Activated T-cell treated with anti-CD3 and anti-CD28 coated beads for 1 hour (primary cell): ENCODE measurements around the gene MYMX.
A peak's percentile ranks its signal among the peaks of the same experiment; 100 is the strongest.
"Not testable (repeated sequence)": the region's sequence is repeated elsewhere in the genome, so short reads cannot be mapped to it uniquely, and the experiment has no call there.

Experiments
- DNase-seq: peaks from one replicate; pipeline ENCODE4 v3.0.0-alpha.2; 2020; ENCODE audit warnings: low read depth

Gene MYMX

DNA sequence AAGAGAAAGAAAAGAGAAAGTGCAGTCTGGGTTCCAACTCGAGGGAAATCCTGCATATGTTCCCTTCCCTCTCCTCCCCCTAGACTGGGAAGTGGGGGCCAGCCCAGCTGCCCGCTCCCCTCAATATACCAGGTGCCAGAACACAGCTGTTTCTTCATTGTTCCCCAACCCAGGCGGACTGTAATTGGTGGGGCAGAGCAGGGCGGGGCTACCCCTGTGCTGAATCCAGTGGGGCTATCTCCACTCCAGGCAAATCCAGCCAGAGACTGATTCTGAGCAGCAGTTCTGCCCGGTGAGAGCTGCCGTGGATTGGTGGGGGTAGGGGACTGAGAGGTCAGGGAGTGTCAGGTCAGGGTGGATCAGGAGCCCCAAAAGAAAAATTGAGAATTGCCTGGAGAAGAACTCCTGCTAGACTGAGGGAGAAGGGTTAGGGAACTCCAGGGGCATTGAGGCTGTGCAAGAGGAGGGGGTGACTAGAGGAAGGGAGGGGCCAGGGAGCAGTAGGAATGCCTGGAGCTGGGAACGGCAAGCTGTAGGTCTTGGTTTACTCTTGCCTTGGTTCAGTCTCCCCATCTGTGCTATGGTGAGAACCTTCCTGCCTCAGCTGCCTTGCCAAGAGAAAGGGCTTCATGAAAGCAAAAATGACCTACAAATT, at the start of gene MYMX:
MYMX (plus strand) TSS at position 250 of the 655 bp plus-strand sequence. CDS start 546 bp downstream, outside the sequence.
- no peak for DNase-seq

DNA sequence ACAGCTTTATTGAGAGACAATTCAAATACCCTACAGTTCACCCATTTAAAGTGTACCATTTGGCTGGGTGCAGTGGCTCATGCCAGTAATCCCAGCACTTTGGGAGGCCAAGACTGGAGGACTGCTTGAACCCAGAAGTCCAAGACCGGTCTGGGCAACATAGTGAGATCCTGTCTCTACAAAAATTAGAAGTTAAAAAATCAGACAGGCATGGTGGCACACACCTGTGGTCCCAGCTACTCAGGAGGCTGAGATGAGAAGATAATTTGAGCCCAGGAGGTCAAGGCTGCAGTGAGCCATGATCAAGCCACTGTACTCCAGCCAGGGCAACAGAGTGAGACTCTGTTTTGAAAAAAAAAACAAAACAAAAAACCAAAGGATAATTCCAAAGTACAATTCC, 49.2 kb upstream of the MYMX start:
- no peak for DNase-seq

DNA sequence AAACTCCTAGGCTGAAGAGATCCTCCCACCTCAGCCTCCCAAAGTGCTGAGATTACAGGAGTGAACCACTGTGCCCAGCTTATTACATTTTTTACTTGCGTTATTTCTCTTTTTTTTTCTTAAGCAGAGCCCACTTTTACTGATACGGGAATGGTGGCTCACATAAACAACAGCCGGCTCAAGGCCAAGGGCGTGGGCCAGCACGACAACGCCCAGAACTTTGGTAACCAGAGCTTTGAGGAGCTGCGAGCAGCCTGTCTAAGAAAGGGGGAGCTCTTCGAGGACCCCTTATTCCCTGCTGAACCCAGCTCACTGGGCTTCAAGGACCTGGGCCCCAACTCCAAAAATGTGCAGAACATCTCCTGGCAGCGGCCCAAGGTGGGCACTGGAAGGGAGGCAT, 47.6 kb upstream of the MYMX start:
- DNase-seq: no peak

DNA sequence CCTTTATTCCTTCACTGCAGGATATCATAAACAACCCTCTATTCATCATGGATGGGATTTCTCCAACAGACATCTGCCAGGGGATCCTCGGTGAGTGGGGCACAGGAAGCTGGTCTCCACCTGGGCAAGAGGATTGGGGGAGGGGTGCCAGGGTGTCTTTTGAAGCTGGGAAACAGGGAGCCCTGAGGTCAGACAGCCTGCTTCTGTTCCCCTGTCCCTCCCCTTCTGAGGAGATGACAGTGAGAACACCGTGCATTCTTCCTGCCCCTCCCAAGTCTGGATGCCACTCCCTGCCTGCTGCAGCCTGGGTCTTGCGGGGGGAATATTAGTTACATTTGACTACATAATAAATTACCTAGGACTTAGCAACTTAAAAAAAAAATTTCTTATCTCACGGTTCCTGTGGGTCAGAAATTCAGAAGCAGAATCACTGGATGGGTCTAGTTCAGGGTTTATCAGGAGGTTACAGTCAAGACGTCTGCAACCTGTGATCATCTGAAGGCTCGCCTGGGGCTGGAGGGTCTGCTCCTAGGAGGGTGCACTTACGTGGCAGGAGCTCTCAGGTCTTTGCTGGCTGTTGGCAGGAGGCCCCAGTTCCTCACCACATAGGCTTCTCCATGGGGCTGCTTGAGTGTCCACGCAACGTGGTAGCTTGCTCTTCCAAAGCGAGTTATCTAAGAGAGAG, 46.7 kb upstream of the MYMX start:
- no peak for DNase-seq

DNA sequence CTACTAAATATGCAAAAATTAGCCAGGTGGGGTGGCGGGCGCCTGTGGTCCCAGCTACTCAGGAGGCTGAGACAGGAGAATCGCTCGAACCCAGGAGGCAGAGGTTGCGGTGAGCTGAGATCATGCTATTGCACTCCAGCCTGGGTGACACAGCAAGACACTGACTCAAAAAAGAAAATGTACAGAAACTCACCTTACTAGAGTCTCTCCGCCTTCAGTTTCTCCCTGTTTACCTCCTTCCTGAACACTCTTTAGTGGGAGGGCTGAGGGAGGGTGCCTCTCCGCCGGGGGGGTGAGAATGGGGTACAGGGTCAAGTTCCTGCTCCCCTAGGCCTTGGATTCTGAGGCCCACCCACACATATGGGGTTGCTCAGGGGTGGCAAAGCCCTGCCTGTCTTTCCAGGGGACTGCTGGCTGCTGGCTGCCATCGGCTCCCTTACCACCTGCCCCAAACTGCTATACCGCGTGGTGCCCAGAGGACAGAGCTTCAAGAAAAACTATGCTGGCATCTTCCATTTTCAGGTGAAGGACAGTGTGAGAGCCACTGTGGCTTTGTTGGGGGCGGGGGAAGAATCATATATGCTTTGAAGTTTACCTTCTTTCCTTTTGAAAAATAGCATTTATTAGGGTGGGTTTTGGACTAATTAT, 44.7 kb upstream of the MYMX start:
- no peak for DNase-seq

DNA sequence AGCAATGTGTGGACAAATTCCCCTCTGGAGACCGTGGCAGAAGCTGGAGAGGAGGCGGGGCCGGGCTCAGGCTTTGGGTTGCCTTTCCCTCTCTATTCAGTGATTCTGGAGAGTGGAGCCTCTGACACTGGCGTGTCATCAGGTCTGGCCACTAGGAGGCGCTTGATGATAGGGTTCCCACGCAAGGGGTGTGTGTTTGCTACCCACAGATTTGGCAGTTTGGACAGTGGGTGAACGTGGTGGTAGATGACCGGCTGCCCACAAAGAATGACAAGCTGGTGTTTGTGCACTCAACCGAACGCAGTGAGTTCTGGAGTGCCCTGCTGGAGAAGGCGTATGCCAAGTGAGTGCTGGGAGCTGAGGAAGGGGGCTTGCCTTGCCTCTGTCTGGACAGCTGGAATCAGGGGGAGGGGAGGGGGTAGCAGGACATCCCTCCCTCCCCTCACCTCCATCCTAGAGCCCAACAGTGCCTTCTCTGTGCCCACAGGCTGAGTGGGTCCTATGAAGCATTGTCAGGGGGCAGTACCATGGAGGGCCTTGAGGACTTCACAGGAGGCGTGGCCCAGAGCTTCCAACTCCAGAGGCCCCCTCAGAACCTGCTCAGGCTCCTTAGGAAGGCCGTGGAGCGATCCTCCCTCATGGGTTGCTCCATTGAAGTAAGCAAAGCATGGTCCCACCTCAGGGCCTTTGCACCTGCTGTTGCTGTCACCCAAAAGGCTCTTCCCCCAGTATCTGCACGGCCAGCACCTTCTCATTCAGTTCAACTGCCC, 43.8 kb upstream of the MYMX start:
- DNase-seq: peak; percentile 74

DNA sequence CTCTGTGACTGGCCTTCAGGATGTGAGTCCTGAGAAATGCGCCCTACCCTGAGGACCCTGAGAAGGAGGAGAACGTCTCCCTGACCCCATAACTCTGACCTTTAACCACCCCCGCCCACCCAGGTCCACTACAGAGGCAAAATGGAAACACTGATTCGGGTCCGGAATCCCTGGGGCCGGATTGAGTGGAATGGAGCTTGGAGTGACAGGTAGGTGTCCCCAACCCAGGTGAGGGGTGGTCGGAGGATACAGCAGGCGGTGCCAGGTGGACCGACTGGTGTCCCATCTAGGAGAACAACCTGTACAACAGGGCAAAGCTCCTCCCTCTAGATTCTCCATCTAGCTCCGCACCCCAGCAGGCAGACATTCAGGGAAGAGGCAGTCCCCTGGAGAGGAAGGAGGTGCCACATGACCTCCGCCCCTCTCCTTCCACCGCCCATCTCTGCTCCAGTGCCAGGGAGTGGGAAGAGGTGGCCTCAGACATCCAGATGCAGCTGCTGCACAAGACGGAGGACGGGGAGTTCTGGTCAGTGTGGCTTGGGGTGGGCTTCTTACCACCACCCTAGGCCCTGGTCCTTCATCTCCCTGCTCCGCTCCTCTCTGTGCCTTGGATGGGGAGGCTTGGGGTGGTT, 40.5 kb upstream of the MYMX start:
- DNase-seq: no peak

DNA sequence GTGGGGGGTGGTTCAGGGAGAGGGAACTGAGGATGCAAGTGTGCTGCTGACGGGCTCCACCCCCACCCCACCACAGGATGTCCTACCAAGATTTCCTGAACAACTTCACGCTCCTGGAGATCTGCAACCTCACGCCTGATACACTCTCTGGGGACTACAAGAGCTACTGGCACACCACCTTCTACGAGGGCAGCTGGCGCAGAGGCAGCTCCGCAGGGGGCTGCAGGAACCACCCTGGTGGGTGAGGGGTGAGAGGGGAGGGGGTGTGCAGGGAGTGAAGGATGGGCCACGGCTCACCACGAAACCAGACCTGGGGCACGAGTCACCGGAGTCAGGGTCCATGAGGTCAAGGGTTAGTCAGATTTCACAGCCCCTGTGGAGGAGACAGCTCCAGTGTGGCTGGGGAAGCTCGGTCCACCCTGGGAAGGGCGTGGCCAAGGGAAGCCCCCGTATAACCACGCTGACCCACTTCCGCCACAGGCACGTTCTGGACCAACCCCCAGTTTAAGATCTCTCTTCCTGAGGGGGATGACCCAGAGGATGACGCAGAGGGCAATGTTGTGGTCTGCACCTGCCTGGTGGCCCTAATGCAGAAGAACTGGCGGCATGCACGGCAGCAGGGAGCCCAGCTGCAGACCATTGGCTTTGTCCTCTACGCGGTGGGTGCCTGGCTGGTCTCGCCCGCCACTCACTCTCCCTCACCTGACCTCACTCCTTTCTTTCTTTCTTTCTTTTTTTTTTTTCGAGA, 39.8 kb upstream of the MYMX start:
- no peak for DNase-seq

DNA sequence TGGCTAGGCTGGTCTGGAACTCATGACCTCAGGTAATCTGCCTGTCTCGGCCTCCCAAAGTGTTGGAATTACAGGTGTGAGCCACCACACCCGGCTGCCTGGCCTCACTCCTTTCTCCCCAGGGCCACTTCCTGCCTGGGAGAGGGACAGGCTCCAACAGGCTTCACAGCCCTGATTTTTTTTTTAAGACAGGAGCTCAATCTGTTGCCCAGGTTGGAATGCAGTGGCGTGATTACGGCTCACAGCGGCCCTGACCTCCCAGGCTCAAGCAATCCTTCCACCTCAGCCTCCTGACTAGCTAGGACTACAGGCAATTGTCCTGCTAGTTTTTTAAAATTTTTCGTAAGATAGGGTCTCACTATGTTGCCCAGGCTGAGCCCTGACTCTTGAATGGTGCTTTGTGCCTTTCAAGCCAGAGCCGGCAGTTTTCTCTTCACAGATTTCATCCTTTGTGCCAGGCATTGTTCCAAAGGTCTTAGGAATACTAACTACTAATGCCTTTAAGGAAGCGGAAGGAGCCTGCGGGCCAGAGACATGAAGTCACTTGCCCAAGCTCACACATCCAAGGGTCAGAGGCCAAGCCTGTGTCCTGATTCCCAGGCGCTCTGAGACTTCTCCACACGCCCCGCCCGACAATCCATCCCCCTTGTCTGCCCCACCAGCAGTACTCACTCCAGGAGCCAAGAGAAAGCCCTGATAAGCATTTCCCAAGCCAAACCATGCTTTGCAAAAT, 38.9 kb upstream of the MYMX start:
- DNase-seq: no peak

DNA sequence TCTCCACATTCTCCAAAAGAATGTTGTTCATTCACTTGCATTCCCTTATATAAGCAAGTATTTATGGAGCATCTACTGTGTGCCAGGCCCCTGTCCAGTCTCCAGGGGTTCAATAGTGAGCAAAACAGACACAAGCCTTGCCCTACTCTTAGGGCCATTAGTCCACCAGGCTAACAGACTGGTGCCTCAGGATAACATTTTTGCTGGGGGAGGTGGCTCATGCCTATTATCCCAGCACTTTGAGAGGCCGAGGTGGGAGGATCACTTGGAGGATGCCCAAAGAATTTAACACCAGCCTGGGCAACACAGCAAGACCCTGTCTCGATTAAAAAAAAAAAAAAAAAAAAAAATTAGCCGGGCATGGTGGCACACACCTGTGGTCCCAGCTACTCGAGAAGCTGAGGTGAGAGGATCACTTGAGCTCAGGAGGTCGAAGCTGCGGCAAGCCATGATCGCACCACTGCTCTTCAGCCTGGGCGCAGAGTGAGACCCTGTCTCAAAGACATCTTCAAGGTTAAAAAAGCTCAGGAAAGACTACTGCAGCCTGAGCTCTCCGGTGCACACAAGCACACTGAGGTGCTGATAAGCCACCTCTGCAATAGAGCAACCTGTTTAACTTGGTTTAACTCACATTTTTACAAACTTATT, 38.2 kb upstream of the MYMX start:
- DNase-seq: no peak

DNA sequence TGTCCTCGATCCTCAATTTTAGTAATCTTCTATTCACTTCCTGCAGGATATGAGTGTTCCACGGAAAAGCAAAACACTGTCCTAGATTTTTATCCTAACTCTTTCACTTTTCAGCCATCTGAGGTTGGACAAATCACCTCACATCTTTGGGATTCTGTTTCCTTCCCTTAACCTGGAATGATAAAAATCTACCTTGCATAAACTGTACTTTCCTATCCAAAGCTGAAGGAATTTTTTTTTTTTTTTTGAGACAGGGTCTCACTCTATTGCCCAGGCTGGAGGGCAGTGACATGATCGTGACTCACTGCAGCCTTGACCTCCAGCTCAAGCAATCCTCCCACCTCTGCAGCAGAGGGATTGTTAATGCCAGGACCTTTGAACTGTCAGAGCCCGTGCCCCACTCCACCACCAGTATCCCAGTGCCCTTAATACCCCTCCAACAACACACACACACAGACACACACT, 37.6 kb upstream of the MYMX start:
- DNase-seq: no peak

DNA sequence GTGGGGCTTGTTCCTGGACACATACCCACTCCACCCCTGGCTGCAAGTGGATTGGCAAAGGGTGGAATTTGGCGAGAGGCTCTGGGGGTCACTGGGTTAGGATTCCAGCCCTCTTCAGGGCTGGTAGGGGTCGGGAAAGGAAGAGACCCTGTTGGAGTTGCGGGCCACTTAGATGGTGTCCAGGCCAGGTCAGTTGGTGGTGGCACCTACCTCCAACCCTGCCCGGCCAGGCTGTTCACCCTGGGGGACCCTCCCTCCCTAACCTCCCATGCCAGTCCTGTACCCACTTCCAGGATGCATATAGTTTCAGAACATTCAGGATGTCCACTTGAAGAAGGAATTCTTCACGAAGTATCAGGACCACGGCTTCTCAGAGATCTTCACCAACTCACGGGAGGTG, 37.1 kb upstream of the MYMX start:
- DNase-seq: no peak

DNA sequence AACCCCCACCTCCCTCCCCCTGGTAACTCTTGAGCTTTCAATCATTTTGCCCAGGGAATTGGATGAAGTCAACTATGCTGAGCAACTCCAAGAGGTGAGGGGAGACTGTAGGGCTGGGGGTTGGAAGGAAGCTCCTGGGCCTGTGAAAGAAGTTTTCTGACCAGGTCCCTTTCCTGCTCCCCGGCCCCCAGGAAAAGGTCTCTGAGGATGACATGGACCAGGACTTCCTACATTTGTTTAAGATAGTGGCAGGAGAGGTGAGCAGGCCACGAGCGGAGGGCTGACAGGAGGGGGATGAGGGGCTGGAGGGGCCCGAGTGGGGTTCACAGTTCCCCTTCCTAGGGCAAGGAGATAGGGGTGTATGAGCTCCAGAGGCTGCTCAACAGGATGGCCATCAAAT, 36.3 kb upstream of the MYMX start:
- DNase-seq: no peak

DNA sequence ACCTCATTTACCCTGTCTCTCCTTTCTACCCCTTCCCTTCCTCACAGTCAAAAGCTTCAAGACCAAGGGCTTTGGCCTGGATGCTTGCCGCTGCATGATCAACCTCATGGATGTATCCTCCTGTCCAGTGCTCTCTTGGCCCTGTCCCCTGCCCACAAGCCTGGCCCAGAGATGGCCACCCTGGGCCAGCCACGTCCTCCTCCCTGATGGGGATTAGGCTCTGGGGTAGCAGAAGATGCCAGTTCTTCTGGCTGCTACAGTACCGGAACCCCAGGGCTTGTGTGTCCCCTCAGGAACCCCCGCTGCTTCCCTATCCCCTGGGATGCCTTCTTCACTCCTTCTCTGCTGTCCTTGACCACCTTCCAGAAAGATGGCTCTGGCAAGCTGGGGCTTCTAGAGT, 35.8 kb upstream of the MYMX start:
- DNase-seq: no peak

DNA sequence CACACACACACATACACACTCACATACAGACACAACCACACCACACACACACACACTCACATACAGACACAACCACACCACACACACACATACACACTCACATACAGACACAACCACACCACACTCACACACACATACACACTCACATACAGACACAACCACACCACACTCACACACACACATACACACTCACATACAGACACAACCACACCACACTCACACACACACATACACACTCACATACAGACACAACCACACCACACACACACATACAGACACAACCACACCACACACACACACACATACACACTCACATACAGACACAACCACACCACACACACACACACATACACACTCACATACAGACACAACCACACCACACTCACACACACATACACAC, 34.9 kb upstream of the MYMX start:
- not testable (repeated sequence) for DNase-seq

DNA sequence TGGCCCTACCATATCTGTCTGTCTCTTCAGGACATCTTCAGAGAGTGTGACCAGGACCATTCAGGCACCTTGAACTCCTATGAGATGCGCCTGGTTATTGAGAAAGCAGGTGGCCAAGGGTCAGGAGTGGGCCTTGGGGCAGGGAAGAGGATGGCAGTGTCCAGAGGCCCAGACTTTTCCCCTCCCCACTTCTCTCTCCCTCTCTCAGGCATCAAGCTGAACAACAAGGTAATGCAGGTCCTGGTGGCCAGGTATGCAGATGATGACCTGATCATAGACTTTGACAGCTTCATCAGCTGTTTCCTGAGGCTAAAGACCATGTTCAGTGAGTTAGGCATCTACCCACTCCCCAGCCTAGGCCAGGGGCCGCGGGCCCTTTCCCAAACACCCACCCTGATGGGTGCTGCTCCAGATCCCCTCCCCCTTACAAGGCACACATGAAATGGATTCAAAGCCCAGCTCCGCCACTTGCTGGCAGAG, 33.8 kb upstream of the MYMX start:
- no peak for DNase-seq

DNA sequence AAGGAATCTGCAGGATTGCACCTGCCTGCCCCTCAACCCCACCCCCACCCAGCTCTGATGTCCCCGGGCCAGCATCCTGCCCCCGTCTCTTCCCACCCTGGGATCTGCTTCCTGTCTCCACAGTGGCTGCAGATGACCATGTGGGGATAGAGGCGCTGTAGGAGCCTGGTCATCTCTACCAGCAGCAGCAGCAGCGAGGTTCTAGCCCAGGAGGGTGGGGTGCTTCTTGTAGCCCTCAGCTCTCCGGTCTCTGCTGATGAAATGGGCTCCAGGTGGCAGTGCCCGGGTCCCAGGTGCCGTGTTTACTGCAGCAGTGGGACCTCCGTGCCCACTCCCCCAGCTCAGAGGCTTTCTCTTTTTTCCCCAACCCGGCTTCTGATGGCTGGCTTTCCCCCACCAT, 32.9 kb upstream of the MYMX start:
- no peak for DNase-seq

DNA sequence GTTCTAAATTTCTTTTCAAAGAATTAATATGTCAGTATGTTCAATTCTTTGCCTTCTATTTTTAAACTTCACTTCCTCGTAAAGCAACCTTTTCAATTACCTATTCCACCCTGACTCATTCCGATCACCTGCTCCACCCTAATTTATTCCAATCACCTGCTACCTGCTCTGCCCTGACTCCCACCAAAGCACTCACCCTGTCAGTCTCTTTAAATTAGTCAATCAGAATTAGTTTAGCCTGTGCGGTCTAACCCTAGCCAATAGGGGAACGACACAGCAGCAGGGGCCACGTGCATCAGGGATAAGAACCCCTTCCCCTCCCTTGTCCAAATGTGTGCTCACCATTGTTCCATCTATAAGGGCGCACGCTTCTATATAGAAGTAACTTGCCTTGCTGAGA, 31.4 kb upstream of the MYMX start:
- not testable (repeated sequence) for DNase-seq

DNA sequence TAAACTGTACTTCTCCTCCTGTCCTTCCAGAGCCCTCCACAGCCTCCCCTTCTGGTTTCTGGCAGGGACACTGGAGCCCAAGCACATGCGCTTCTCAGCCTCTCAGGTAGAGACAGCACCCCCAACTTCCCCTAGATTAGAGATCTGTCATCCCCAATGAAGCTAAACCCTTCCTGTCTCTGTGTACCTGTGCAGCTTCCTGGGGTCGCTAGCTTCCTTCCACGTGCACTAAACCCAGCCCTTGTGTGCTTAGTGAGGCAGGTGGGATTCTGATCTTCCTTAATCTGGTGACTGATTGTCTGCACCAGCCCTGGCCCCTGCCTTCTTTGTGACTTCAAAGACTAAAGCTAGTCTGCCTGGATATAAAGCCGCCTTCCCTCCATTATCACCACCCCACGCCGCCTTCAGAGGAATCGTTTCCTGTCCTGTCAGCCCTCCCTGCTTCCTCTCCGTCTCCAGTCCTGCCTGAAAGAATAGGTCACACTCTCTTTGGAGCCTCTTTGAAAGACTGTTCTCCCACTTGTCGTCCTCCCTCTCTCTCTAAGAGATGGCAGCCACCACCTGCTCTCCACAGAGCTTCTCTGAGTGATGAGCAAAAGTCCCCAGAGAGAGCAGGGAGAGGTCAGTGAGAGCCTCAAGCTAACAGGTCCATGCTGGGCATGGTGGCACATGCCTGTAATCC, 30.6 kb upstream of the MYMX start:
- no peak for DNase-seq
